PC-9 (cell line): ENCODE measurements around the gene TSPAN14. TPM values are rescaled to one million over a fixed set of nuclear protein-coding genes. Genes with fewer than 3 reads are reported as not detected.

Experiments used
- BruUV-seq: library from RNA; stranded (reverse); fragments of 400-500 nt; replicated peaks from 2 replicates; lab custom pipeline; 2021; lab: Mats Ljungman, UMichigan
- CTCF ChIA-PET: fragments of 300-600 bp; sonication (Branson Sonifier 250); formaldehyde crosslinking; loops from one replicate; lab custom pipeline; 2022; ENCODE audit warnings: antibody characterized with exemption; lab: Charles Lee
- POLR2A ChIA-PET: fragments of 300-600 bp; sonication (Branson Sonifier 250); formaldehyde crosslinking; loops from one replicate; lab custom pipeline; 2022; ENCODE audit warnings: antibody characterized with exemption; ENCODE audit not compliant: unreplicated experiment; lab: Charles Lee
- DNase-seq, 2 experiments: peaks; one replicate each; pipeline versions ENCODE4 v3.0.0 to v3.0.0-alpha.2; 2015 to 2022; ENCODE audit warnings: mixed read lengths in 1 of 2
- H2AFZ ChIP-seq: fragments of 200-600 bp; sonication (generic); 2 replicates; pipeline ENCODE4 v1.8.1; 2017; ENCODE audit warnings: antibody characterized with exemption
- H3F3A ChIP-seq: fragments of 200-600 bp; sonication (generic); 2 replicates; pipeline ENCODE4 v1.8.1; 2017; ENCODE audit warnings: antibody characterized with exemption, mild to moderate bottlenecking, low read depth; ENCODE audit not compliant: insufficient read depth
- H3K27ac ChIP-seq: fragments of 200-600 bp; sonication (generic); 2 replicates; pipeline ENCODE4 v1.6.1; 2016; ENCODE audit warnings: mixed run types
- H3K27me3 ChIP-seq: fragments of 200-600 bp; sonication (generic); 2 replicates; pipeline ENCODE4 v1.6.1; 2016; ENCODE audit warnings: low read depth, mixed run types; ENCODE audit not compliant: insufficient read depth
- H3K36me3 ChIP-seq: fragments of 200-600 bp; sonication (generic); 2 replicates; pipeline ENCODE4 v1.6.1; 2016; ENCODE audit warnings: low read depth, mixed run types
- H3K4me1 ChIP-seq: fragments of 200-600 bp; sonication (generic); replicated peaks from 2 replicates; pipeline ENCODE4 v1.6.1; 2016; ENCODE audit warnings: mixed run types; ENCODE audit not compliant: insufficient read depth
- H3K4me2 ChIP-seq: fragments of 200-600 bp; sonication (generic); 2 replicates; pipeline ENCODE4 v1.6.1; 2017; ENCODE audit warnings: mixed run types
- H3K4me3 ChIP-seq: fragments of 200-600 bp; sonication (generic); 2 replicates; pipeline ENCODE4 v1.6.1; 2016; ENCODE audit warnings: mixed run types
- H3K79me2 ChIP-seq: fragments of 200-600 bp; sonication (generic); 2 replicates; pipeline ENCODE4 v1.6.1; 2017; ENCODE audit warnings: low read depth, mixed run types
- H3K9me2 ChIP-seq: fragments of 200-600 bp; sonication (generic); 2 replicates; pipeline ENCODE4 v1.8.1; 2017; ENCODE audit warnings: mild to moderate bottlenecking; ENCODE audit not compliant: insufficient read depth
- H3K9me3 ChIP-seq: fragments of 200-600 bp; sonication (generic); 2 replicates; pipeline ENCODE4 v1.8.1; 2016; ENCODE audit warnings: low read depth; ENCODE audit not compliant: insufficient read depth
- H4K20me1 ChIP-seq: fragments of 200-600 bp; sonication (generic); 2 replicates; pipeline ENCODE4 v1.8.1; 2017; ENCODE audit not compliant: insufficient read depth
- EZH2 ChIP-seq: fragments of 200-600 bp; sonication (generic); IDR thresholded peaks from 2 replicates; pipeline ENCODE4 v1.8.0; 2017; ENCODE audit warnings: antibody characterized with exemption, low read depth
- intact Hi-C: fragments of 100-400 bp; cut with micrococcal nuclease; formaldehyde crosslinking; loops from one replicate; pipeline ENCODE4 v1.10.0; 2022; ENCODE audit not compliant: unreplicated experiment
- total RNA-seq: library from RNA; stranded (reverse); gene quantifications from 2 replicates; pipeline ENCODE4 v1.2.3, GENCODE V29; 2021
- TF ChIP-seq, protein P1 (sequence below): fragments of 200-600 bp; sonication (generic); conservative IDR thresholded peaks from 2 replicates; pipeline ENCODE4 v1.6.1; 2017; ENCODE audit warnings: mixed run types, antibody characterized with exemption, mild to moderate bottlenecking, moderate library complexity

TSPAN14 gene
- total RNA-seq, 1 experiment from 2014 or later: 135 TPM

DNA sequence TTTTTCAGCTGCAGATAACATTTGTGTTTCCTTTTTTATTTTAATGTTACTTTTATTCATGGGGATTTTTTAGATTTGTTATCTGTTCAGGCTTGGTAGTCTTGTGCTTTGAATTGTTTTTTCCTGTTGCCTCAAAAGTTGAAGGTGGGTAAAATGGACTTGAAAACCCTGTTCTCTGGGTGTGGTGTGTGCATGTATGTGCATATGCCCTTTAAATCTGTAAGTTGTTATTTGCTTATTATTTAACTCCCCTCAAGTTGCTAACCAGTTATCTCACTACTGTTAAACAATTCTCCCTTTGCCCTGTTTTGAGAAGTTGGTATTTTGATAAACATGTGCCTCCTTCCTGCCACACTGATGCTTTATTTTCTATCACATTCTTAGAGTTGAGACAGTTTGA, 30.6 kb downstream of the TSPAN14 start:
- TF ChIP-seq, protein P1, sequence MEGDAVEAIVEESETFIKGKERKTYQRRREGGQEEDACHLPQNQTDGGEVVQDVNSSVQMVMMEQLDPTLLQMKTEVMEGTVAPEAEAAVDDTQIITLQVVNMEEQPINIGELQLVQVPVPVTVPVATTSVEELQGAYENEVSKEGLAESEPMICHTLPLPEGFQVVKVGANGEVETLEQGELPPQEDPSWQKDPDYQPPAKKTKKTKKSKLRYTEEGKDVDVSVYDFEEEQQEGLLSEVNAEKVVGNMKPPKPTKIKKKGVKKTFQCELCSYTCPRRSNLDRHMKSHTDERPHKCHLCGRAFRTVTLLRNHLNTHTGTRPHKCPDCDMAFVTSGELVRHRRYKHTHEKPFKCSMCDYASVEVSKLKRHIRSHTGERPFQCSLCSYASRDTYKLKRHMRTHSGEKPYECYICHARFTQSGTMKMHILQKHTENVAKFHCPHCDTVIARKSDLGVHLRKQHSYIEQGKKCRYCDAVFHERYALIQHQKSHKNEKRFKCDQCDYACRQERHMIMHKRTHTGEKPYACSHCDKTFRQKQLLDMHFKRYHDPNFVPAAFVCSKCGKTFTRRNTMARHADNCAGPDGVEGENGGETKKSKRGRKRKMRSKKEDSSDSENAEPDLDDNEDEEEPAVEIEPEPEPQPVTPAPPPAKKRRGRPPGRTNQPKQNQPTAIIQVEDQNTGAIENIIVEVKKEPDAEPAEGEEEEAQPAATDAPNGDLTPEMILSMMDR: no peak
- TF ChIP-seq EZH2: no peak
- H2AFZ ChIP-seq: no peak overlapping the region
- H3K27ac ChIP-seq: no peak overlapping the region
- peaks cover 34% of the 10 kb centered on the region for H4K20me1 ChIP-seq
- DNase-seq: no peak
- H3K9me3 ChIP-seq: no peaks in the 10 kb centered on the region
- ChIA-PET POLR2A (no interaction called here), CTCF (no interaction called here)
- H3K9me2 ChIP-seq: no peaks in the 10 kb centered on the region
- peaks cover 100% of the 10 kb centered on the region for H3K79me2 ChIP-seq
- no TSS peak for BruUV-seq
- peaks cover 45% of the 10 kb centered on the region for H3K4me1 ChIP-seq
- H3K27me3 ChIP-seq: no peaks in the 10 kb centered on the region
- peaks cover 47% of the 10 kb centered on the region for H3F3A ChIP-seq
- no peak overlapping the region for H3K4me3 ChIP-seq
- H3K4me2 ChIP-seq: no peak overlapping the region
- intact Hi-C loops: no loop called here
- H3K36me3 ChIP-seq: peaks cover 40% of the 10 kb centered on the region

DNA sequence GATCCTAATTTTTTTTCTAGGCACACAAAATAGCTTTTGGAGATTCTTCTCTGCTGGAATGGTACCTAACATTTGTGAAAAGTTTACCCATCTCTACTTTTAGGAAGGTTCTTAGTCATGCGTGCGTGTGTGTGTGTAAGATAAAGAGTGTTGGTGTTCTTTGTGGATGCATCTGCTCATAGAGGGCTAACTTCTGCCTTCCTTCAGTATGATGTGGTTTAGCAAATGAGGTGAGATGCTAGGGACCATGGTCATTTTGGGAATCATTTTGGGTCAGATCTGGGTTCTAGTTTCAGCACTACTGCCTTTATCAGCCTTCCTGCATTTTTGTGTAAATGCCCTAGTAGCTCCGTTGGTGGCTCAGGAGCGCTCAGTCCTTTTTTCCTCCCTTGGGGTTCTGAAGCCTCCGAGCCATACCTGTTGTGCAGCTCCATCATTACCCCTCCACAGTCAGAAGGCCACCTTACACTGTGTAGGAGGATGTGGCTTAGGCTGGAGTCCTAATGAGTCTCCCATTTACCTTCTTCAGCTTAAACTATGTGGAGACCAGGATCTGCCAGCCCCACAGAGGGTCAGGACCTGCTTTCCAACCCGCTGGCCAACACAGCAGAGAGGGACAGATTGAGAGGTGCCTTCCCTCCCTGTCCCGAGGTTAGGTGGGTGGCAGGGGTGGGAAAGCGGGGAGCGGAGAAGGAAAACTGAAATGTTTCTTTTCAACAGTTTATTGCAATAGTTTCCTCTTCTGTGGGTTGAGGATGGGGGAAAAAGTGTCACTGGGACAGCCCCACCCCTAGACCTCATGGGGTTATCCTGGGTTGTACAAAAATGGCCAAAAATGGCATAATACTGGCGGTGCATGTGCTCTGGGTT, 31.2 kb downstream of the TSPAN14 start:
- no peaks in the 10 kb centered on the region for H3K9me3 ChIP-seq
- H3K79me2 ChIP-seq: peaks cover 100% of the 10 kb centered on the region
- no peaks in the 10 kb centered on the region for H3K27me3 ChIP-seq
- 0 out of 2 replicates have a peak overlapping the region, but pooled peaks have one; percentile 1 for H3K27ac ChIP-seq
- H3K4me3 ChIP-seq: no peak overlapping the region
- H3K4me2 ChIP-seq: no peak overlapping the region
- TF ChIP-seq, protein P1: no peak
- TF ChIP-seq EZH2: no peak
- peaks cover 46% of the 10 kb centered on the region for H3K36me3 ChIP-seq
- POLR2A ChIA-PET: no interaction called here
- no peak overlapping the region for H2AFZ ChIP-seq
- BruUV-seq: no TSS peak
- peaks cover 45% of the 10 kb centered on the region for H3K4me1 ChIP-seq
- CTCF ChIA-PET: no interaction called here
- H4K20me1 ChIP-seq: peaks cover 34% of the 10 kb centered on the region
- peaks cover 51% of the 10 kb centered on the region for H3F3A ChIP-seq
- no peak for DNase-seq
- no peaks in the 10 kb centered on the region for H3K9me2 ChIP-seq
- intact Hi-C loops: no loop called here

DNA sequence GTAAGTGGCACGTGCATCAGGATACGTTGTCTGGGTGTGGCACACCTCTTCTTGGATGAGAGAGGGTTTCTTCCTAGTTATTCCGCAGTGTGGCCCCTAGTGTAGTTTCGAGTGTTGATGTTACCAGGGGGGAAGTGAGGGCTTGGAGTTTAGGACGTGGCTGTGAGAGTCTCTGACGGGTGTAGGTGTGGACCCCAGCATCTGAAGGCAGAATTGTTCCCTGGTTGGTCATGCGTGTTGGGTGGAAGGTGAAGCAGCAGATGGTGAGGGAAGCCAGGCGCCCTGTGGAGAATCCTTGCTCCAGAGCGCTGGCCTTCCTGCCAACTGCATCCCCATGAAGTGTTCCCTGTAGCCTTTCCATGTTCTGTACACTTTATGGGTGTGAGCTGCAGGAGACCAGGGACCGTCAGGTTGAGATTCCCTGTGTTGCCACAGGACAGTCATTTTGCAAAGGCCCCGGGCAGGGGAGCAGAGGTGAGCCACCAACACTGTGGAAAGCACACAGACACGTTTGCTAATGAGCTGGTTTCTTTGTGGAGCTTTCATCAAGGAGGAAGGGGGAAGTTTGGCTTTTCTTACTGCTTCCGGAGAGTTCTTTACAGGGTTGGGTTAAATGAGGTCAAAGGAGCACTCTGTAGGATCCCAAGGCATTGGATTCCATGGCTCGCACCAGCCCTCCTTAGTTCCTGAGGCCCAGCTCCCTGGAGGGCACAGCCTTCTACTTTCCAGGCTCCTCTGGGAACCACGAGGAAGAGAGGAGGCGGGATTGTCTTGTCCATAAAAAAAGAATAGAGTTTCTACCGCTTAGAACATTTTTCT, 32.0 kb downstream of the TSPAN14 start:
- no peak for DNase-seq
- TF ChIP-seq EZH2: no peak
- TF ChIP-seq, protein P1: no peak
- Histone ChIP-seq H3K4me3 (no peak overlapping the region), H3K4me1 (peaks cover 47% of the 10 kb centered on the region), H3K27me3 (no peaks in the 10 kb centered on the region), H3K9me3 (no peaks in the 10 kb centered on the region), H3K9me2 (no peaks in the 10 kb centered on the region), H3K36me3 (peaks cover 52% of the 10 kb centered on the region), H3F3A (peaks cover 53% of the 10 kb centered on the region), H3K27ac (0 out of 2 replicates have a peak overlapping the region, but pooled peaks have one; percentile 1), H4K20me1 (peaks cover 34% of the 10 kb centered on the region), H2AFZ (no peak overlapping the region), H3K79me2 (peaks cover 100% of the 10 kb centered on the region), H3K4me2 (no peak overlapping the region)
- ChIA-PET CTCF (no interaction called here), POLR2A (no interaction called here)
- BruUV-seq: no TSS peak
- intact Hi-C loops: no loop called here
